HCT116 (cell line): ENCODE measurements around the gene TBC1D23. TPM values are rescaled to one million over a fixed set of nuclear protein-coding genes. Genes with fewer than 3 reads are reported as not detected.

Experiments used
- ATAC-seq: fragments of 200-7000 bp; cut with Tn5 transposase; 2 replicates; pipeline ENCODE4 v1.9.1; 2020; ENCODE audit warnings: mild to moderate bottlenecking, moderate library complexity
- BruUV-seq: library from RNA; stranded (reverse); fragments of 400-500 nt; replicated peaks from 2 replicates; lab custom pipeline; 2021; lab: Mats Ljungman, UMichigan
- CTCF ChIA-PET: fragments of 300-600 bp; sonication (Branson Sonifier 250); formaldehyde crosslinking; loops from one replicate; lab custom pipeline; 2021; ENCODE audit warnings: antibody characterized with exemption; lab: Charles Lee
- POLR2A ChIA-PET: fragments of 300-600, 350-600 bp; sonication (Branson Sonifier 250); formaldehyde crosslinking; loops from one replicate; lab custom pipeline; 2021; ENCODE audit warnings: antibody characterized with exemption; lab: Charles Lee
- RAD21 ChIA-PET, 2 experiments: fragments of 300-600 bp; sonication (Branson Sonifier 250); formaldehyde crosslinking; loops; one replicate each; lab custom pipeline; 2023; ENCODE audit warnings: low total read pairs in 2 of 2; ENCODE audit not compliant: uncharacterized antibody in 2 of 2, unreplicated experiment in 2 of 2, low non-redundant PET in 1 of 2; lab: Charles Lee
- DNase-seq: peaks from one replicate; pipeline ENCODE4 v3.0.0-alpha.2; 2010; ENCODE audit warnings: low read depth, low spot score
- H2AFZ ChIP-seq: fragments of 200-600 bp; shearing (Covaris generic), sonication (generic); 2 replicates; pipeline ENCODE4 v1.6.1; 2017; ENCODE audit warnings: low read depth, mixed run types, mixed read lengths, antibody characterized with exemption, low read length; ENCODE audit not compliant: poor library complexity, severe bottlenecking
- H3K27ac ChIP-seq: 2 replicates; pipeline ENCODE4 v1.5.1; 2012; ENCODE audit warnings: low read depth, low read length
- H3K27me3 ChIP-seq: fragments of 200-600 bp; sonication (generic); 2 replicates; pipeline ENCODE4 v1.6.1; 2016; ENCODE audit warnings: mixed run types, low read length, mixed read lengths; ENCODE audit not compliant: insufficient read depth
- H3K36me3 ChIP-seq, 2 experiments: fragments of 200-500 bp in 1 of 2; fragments of 200-600 bp in 1 of 2; sonication (Bioruptor generic) in 1 of 2; sonication (generic) in 1 of 2; 2 replicates each; pipeline versions ENCODE4 v1.5.1 to v1.6.1; 2014 to 2016; ENCODE audit warnings: low read length in 2 of 2, inconsistent platforms in 1 of 2, mixed read lengths in 1 of 2, mixed run types in 1 of 2; ENCODE audit not compliant: insufficient read depth in 2 of 2, control insufficient read depth in 1 of 2
- H3K4me1 ChIP-seq, 2 experiments: fragments of 200-600 bp in 1 of 2; sonication (generic) in 1 of 2; 2 replicates each; pipeline versions ENCODE4 v1.5.1 to v1.6.1; 2012 to 2017; ENCODE audit warnings: low read length in 2 of 2, inconsistent platforms in 1 of 2, mild to moderate bottlenecking in 1 of 2, mixed read lengths in 1 of 2, mixed run types in 1 of 2, moderate library complexity in 1 of 2; ENCODE audit not compliant: insufficient read depth in 2 of 2, control insufficient read depth in 1 of 2
- H3K4me2 ChIP-seq: fragments of 200-600 bp; sonication (generic); 2 replicates; pipeline ENCODE4 v1.6.1; 2017; ENCODE audit warnings: mixed run types, low read length, mixed read lengths
- H3K4me3 ChIP-seq, 2 experiments: fragments of 200-600 bp in 1 of 2; sonication (generic) in 1 of 2; replicated peaks in 1 of 2; 2 replicates each; pipeline ENCODE4 v1.5.1; 2011 to 2016; ENCODE audit warnings: low read length in 2 of 2, control low read depth in 1 of 2, low read depth in 1 of 2, mild to moderate bottlenecking in 1 of 2, mixed read lengths in 1 of 2, mixed run types in 1 of 2
- H3K79me2 ChIP-seq: fragments of 200-600 bp; sonication (generic); 2 replicates; pipeline ENCODE4 v1.6.1; 2017; ENCODE audit warnings: mild to moderate bottlenecking, mixed run types, low read length, moderate library complexity, mixed read lengths; ENCODE audit not compliant: insufficient read depth
- H3K9ac ChIP-seq: fragments of 200-600 bp; sonication (generic); 2 replicates; pipeline ENCODE4 v1.6.1; 2016; ENCODE audit warnings: low read length, mixed read lengths
- H3K9me2 ChIP-seq: fragments of 200-600 bp; sonication (generic), shearing (Covaris generic); 2 replicates; pipeline ENCODE4 v1.6.1; 2017; ENCODE audit warnings: mixed run types, mild to moderate bottlenecking, moderate library complexity; ENCODE audit not compliant: insufficient read depth
- H3K9me3 ChIP-seq, 2 experiments: fragments of 200-500 bp in 1 of 2; fragments of 200-600 bp in 1 of 2; sonication (Bioruptor generic) in 1 of 2; sonication (generic) in 1 of 2; 2 replicates each; pipeline ENCODE4 v1.6.1; 2014 to 2017; ENCODE audit warnings: low read length in 2 of 2, mixed read lengths in 2 of 2, inconsistent platforms in 1 of 2, low read depth in 1 of 2, mild to moderate bottlenecking in 1 of 2, mixed run types in 1 of 2, moderate library complexity in 1 of 2; ENCODE audit not compliant: control insufficient read depth in 1 of 2, insufficient read depth in 1 of 2
- H4K20me1 ChIP-seq: fragments of 200-600 bp; sonication (generic), shearing (Covaris generic); 2 replicates; pipeline ENCODE4 v1.6.1; 2017; ENCODE audit warnings: mixed run types, mild to moderate bottlenecking, moderate library complexity; ENCODE audit not compliant: insufficient read depth
- CEBPB ChIP-seq: IDR thresholded peaks from 2 replicates; pipeline ENCODE4 v1.6.1; 2012; ENCODE audit warnings: low read depth
- EGR1 ChIP-seq: IDR thresholded peaks from 2 replicates; pipeline ENCODE4 v1.6.1; 2012; ENCODE audit warnings: low read depth
- ELF1 ChIP-seq: IDR thresholded peaks from 2 replicates; pipeline ENCODE4 v1.6.1; 2012; ENCODE audit warnings: low read depth, borderline replicate concordance
- EZH2 ChIP-seq: fragments of 200-600 bp; sonication (generic); IDR thresholded peaks from 2 replicates; pipeline ENCODE4 v1.6.1; 2017; ENCODE audit warnings: antibody characterized with exemption, mixed run types
- EZH2phosphoT487 ChIP-seq: fragments of 200-600 bp; IDR thresholded peaks from 2 replicates; pipeline ENCODE4 v1.6.1; 2018; ENCODE audit warnings: antibody characterized with exemption, borderline replicate concordance
- FOSL1 ChIP-seq: IDR thresholded peaks from 2 replicates; pipeline ENCODE4 v1.6.1; 2012; ENCODE audit warnings: low read depth
- JUND ChIP-seq: IDR thresholded peaks from 2 replicates; pipeline ENCODE4 v1.6.1; 2012
- POLR2AphosphoS5 ChIP-seq: IDR thresholded peaks from 2 replicates; pipeline ENCODE4 v1.6.1; 2011; ENCODE audit warnings: mild to moderate bottlenecking, low read depth, low read length, moderate library complexity
- SP1 ChIP-seq: IDR thresholded peaks from 2 replicates; pipeline ENCODE4 v1.6.1; 2012; ENCODE audit warnings: low read depth
- SRF ChIP-seq: IDR thresholded peaks from 2 replicates; pipeline ENCODE4 v1.6.1; 2012; ENCODE audit warnings: low read depth
- TCF7L2 ChIP-seq: IDR thresholded peaks from 2 replicates; pipeline ENCODE4 v1.7.0; 2011; ENCODE audit warnings: borderline replicate concordance, inconsistent platforms; ENCODE audit not compliant: insufficient read depth, insufficient read length; ENCODE audit errors: extremely low read depth
- YY1 ChIP-seq: IDR thresholded peaks from 2 replicates; pipeline ENCODE4 v1.6.1; 2011; ENCODE audit warnings: low read length, low read depth, moderate library complexity, mild to moderate bottlenecking; ENCODE audit not compliant: insufficient replicate concordance; ENCODE audit errors: extremely low read depth
- ZFX ChIP-seq: fragments of 450-650 bp; IDR thresholded peaks from 2 replicates; pipeline ENCODE4 v1.6.1; 2017
- ZNF274 ChIP-seq: fragments of 200-500 bp; sonication (Bioruptor generic); IDR thresholded peaks from 2 replicates; pipeline ENCODE4 v1.6.1; 2014; ENCODE audit warnings: mild to moderate bottlenecking, low read depth, low read length, inconsistent platforms
- intact Hi-C: fragments of 100-400 bp; cut with micrococcal nuclease; formaldehyde crosslinking; loops from 2 replicates; pipeline ENCODE4 v1.10.0; 2022
- total RNA-seq: library from RNA; stranded (reverse); gene quantifications from one replicate; pipeline ENCODE4 v1.2.1, GENCODE V29; 2021; ENCODE audit not compliant: unreplicated experiment
- TF ChIP-seq, protein P1 (sequence below): IDR thresholded peaks from 2 replicates; pipeline ENCODE4 v1.6.1; 2012; ENCODE audit warnings: low read depth
- TF ChIP-seq, protein P2 (sequence below): IDR thresholded peaks from 2 replicates; pipeline ENCODE4 v1.6.1; 2012
- TF ChIP-seq, protein P3 (sequence below), 3 experiments: fragments of 200-600 bp in 1 of 3; sonication (generic) in 1 of 3; IDR thresholded peaks in 2 of 3; conservative IDR thresholded peaks in 1 of 3; 2 replicates each; pipeline ENCODE4 v1.5.1; 2012 to 2017; ENCODE audit warnings: low read depth in 2 of 3, low read length in 2 of 3, antibody characterized with exemption in 1 of 3, borderline replicate concordance in 1 of 3, control low read depth in 1 of 3, mild to moderate bottlenecking in 1 of 3, mixed read lengths in 1 of 3, mixed run types in 1 of 3, moderate library complexity in 1 of 3; ENCODE audit not compliant: insufficient read depth in 1 of 3
- TF ChIP-seq, protein P4 (sequence below): IDR thresholded peaks from 2 replicates; pipeline ENCODE4 v1.6.1; 2011; ENCODE audit warnings: mild to moderate bottlenecking, low read length, moderate library complexity; ENCODE audit not compliant: insufficient replicate concordance; ENCODE audit errors: extremely low read depth

TBC1D23 gene
- total RNA-seq, 1 experiment from 2014 or later = 21.9 TPM

DNA sequence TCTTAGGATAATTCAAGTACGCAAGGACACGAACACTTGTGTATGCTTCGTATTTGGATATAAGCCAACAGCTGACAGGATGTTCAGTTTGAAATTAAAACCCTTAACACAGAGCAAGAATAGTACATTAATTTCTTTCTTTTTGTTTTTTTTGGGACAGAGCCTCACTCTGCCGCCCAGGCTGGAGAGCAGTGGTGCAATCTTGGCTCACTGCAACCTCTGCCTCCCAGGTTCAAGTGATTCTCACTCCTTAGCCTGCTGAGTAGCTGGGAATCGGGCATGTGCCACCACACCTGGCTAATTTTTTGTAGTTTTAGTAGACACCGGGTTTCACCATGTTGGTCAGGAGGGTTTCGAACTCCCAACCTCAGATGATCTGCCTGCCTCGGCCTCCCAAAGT is 107.6 kb downstream of the TBC1D23 start:
- no peaks in the 10 kb centered on the region for H4K20me1 ChIP-seq
- H3K27me3 ChIP-seq = no peaks in the 10 kb centered on the region
- no peaks in the 10 kb centered on the region for H3K4me1 ChIP-seq
- H3K9ac ChIP-seq = no peak overlapping the region
- DNase-seq (no peak), ATAC-seq (no peak)
- intact Hi-C loops = no loop called here
- BruUV-seq = no TSS peak
- no peak overlapping the region for H2AFZ ChIP-seq
- H3K79me2 ChIP-seq = no peaks in the 10 kb centered on the region
- no peak overlapping the region for H3K27ac ChIP-seq
- peaks cover 29 to 40% of the 10 kb centered on the region in 2 experiments; a peak in 3 of 4 replicates for H3K36me3 ChIP-seq
- ChIA-PET RAD21 (no interaction called here), POLR2A (no interaction called here), CTCF (no interaction called here)
- H3K4me3 ChIP-seq = no peak overlapping the region
- no peaks in the 10 kb centered on the region for H3K9me2 ChIP-seq
- no peak overlapping the region for H3K4me2 ChIP-seq
- TF ChIP-seq CEBPB (no peak), ELF1 (no peak), EZH2phosphoT487 (no peak), SRF (no peak), SP1 (no peak), JUND (no peak), POLR2AphosphoS5 (no peak), ZFX (no peak), TCF7L2 (no peak), EGR1 (no peak), EZH2 (no peak), YY1 (no peak), FOSL1 (no peak), ZNF274 (no peak)
- TF ChIP-seq, protein P1, sequence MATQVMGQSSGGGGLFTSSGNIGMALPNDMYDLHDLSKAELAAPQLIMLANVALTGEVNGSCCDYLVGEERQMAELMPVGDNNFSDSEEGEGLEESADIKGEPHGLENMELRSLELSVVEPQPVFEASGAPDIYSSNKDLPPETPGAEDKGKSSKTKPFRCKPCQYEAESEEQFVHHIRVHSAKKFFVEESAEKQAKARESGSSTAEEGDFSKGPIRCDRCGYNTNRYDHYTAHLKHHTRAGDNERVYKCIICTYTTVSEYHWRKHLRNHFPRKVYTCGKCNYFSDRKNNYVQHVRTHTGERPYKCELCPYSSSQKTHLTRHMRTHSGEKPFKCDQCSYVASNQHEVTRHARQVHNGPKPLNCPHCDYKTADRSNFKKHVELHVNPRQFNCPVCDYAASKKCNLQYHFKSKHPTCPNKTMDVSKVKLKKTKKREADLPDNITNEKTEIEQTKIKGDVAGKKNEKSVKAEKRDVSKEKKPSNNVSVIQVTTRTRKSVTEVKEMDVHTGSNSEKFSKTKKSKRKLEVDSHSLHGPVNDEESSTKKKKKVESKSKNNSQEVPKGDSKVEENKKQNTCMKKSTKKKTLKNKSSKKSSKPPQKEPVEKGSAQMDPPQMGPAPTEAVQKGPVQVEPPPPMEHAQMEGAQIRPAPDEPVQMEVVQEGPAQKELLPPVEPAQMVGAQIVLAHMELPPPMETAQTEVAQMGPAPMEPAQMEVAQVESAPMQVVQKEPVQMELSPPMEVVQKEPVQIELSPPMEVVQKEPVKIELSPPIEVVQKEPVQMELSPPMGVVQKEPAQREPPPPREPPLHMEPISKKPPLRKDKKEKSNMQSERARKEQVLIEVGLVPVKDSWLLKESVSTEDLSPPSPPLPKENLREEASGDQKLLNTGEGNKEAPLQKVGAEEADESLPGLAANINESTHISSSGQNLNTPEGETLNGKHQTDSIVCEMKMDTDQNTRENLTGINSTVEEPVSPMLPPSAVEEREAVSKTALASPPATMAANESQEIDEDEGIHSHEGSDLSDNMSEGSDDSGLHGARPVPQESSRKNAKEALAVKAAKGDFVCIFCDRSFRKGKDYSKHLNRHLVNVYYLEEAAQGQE = no peak
- TF ChIP-seq, protein P2, sequence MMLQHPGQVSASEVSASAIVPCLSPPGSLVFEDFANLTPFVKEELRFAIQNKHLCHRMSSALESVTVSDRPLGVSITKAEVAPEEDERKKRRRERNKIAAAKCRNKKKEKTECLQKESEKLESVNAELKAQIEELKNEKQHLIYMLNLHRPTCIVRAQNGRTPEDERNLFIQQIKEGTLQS = no peak
- TF ChIP-seq, protein P3, sequence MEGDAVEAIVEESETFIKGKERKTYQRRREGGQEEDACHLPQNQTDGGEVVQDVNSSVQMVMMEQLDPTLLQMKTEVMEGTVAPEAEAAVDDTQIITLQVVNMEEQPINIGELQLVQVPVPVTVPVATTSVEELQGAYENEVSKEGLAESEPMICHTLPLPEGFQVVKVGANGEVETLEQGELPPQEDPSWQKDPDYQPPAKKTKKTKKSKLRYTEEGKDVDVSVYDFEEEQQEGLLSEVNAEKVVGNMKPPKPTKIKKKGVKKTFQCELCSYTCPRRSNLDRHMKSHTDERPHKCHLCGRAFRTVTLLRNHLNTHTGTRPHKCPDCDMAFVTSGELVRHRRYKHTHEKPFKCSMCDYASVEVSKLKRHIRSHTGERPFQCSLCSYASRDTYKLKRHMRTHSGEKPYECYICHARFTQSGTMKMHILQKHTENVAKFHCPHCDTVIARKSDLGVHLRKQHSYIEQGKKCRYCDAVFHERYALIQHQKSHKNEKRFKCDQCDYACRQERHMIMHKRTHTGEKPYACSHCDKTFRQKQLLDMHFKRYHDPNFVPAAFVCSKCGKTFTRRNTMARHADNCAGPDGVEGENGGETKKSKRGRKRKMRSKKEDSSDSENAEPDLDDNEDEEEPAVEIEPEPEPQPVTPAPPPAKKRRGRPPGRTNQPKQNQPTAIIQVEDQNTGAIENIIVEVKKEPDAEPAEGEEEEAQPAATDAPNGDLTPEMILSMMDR (IDR thresholded peaks at IDR 0.05 in 2 of 3, conservative IDR thresholded peaks at IDR 0.05 in 1 of 3; ENCODE audit: borderline replicate concordance in 1 of 3, insufficient read depth in 1 of 3, low read depth in 2 of 3, low read length in 2 of 3) = no peak
- TF ChIP-seq, protein P4, sequence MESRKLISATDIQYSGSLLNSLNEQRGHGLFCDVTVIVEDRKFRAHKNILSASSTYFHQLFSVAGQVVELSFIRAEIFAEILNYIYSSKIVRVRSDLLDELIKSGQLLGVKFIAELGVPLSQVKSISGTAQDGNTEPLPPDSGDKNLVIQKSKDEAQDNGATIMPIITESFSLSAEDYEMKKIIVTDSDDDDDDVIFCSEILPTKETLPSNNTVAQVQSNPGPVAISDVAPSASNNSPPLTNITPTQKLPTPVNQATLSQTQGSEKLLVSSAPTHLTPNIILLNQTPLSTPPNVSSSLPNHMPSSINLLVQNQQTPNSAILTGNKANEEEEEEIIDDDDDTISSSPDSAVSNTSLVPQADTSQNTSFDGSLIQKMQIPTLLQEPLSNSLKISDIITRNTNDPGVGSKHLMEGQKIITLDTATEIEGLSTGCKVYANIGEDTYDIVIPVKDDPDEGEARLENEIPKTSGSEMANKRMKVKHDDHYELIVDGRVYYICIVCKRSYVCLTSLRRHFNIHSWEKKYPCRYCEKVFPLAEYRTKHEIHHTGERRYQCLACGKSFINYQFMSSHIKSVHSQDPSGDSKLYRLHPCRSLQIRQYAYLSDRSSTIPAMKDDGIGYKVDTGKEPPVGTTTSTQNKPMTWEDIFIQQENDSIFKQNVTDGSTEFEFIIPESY = no peak
- no peaks in the 10 kb centered on the region for H3K9me3 ChIP-seq
